Peyer's patch (tissue), 4 donors: ENCODE measurements around the gene NOL8. TPM values are rescaled to one million over a fixed set of nuclear protein-coding genes. Genes with fewer than 3 reads are reported as not detected.

ENCODE experiments used
- DNase-seq, 3 donors: peaks; one replicate each; pipeline ENCODE4 v3.0.0-alpha.2; 2017 to 2019
- H3K27ac ChIP-seq, 4 donors: fragments of 200-600 bp; sonication (generic); one replicate each; pipeline ENCODE4 v1.5.1; 2016 to 2019
- H3K27me3 ChIP-seq, 2 donors: fragments of 200-600 bp; sonication (generic); one replicate each; pipeline ENCODE4 v1.5.1; 2019
- H3K36me3 ChIP-seq, 3 donors: fragments of 200-600 bp; sonication (generic); one replicate each; pipeline ENCODE4 v1.5.1; 2016 to 2019
- H3K4me1 ChIP-seq, 4 donors: fragments of 200-600 bp; sonication (generic); one replicate each; pipeline ENCODE4 v1.5.1; 2016 to 2019
- H3K4me3 ChIP-seq, 4 donors: fragments of 200-600 bp; sonication (generic); 1 replicate in 3 of 4; 2 replicates in 1 of 4; pipeline ENCODE4 v1.5.1; 2016 to 2019; ENCODE audit warnings: mild to moderate bottlenecking in 1 of 4
- H3K9me3 ChIP-seq, 4 donors: fragments of 200-600 bp; sonication (generic); one replicate each; pipeline ENCODE4 v1.5.1; 2016 to 2019; ENCODE audit warnings: mild to moderate bottlenecking in 1 of 4
- CTCF ChIP-seq, 6 experiments: fragments of 450-650 bp in 4 of 6; fragments of 200-600 bp in 2 of 6; sonication (generic) in 1 of 6; IDR thresholded peaks; one replicate each; pipeline ENCODE4 v1.5.1; 2017 to 2019; ENCODE audit warnings: antibody characterized with exemption in 6 of 6, mild to moderate bottlenecking in 3 of 6, moderate library complexity in 1 of 6
- POLR2A ChIP-seq, 2 donors: fragments of 450-650 bp; IDR thresholded peaks; one replicate each; pipeline ENCODE4 v1.5.1; 2017; ENCODE audit warnings: antibody characterized with exemption in 2 of 2, mild to moderate bottlenecking in 2 of 2, moderate library complexity in 2 of 2
- total RNA-seq, 4 donors: library from RNA; depleted of rRNA; stranded (reverse); fragments of >200 nt; gene quantifications; one replicate each; pipeline ENCODE4 v1.1.0, GENCODE V29; 2016

The NOL8 gene
- total RNA-seq, 4 donors from 2014 or later, result 25.8 to 94.1 (median 31.3) TPM

- H3K4me1 ChIP-seq, result no peaks in the 10 kb centered on the region
- DNase-seq, result no peak
- no peak overlapping the region for H3K4me3 ChIP-seq
- H3K27ac ChIP-seq, result no peak overlapping the region
- TF ChIP-seq POLR2A (IDR thresholded peaks at IDR 0.05) (no peak), CTCF (IDR thresholded peaks at IDR 0.05) (no peak)
- H3K36me3 ChIP-seq, result no peaks in the 10 kb centered on the region
- no peaks in the 10 kb centered on the region for H3K9me3 ChIP-seq
- H3K27me3 ChIP-seq, result no peaks in the 10 kb centered on the region
These were observed 8.1 kb upstream of the NOL8 start for GRCh38 chr9:92333282-92333634.

GRCh38 chr9:92332577-92333281 is 7.6 kb upstream of the NOL8 start:
- H3K4me3 ChIP-seq, result no peak overlapping the region
- H3K9me3 ChIP-seq, result no peaks in the 10 kb centered on the region
- H3K27me3 ChIP-seq, result no peaks in the 10 kb centered on the region

GRCh38 chr9:92328225-92328624 is 3.1 kb upstream of the NOL8 start:
- no peaks in the 10 kb centered on the region for H3K27me3 ChIP-seq
- H3K36me3 ChIP-seq, result no peaks in the 10 kb centered on the region
- no peak for TF ChIP-seq POLR2A (IDR thresholded peaks at IDR 0.05)
- peak in 2 of 6 experiments; percentile 17 to 21 for TF ChIP-seq CTCF (IDR thresholded peaks at IDR 0.05)
- no peak for DNase-seq
- H3K4me3 ChIP-seq, result no peak overlapping the region
- no peaks in the 10 kb centered on the region for H3K9me3 ChIP-seq
- peaks cover 0 to 20% (median 12%) of the 10 kb centered on the region in 4 donors for H3K4me1 ChIP-seq
- no peak overlapping the region for H3K27ac ChIP-seq

More at GRCh38 chr9:92332577-92333281, 7.6 kb upstream of the NOL8 start:
- Histone ChIP-seq H3K36me3 (no peaks in the 10 kb centered on the region), H3K27ac (no peak overlapping the region), H3K4me1 (no peaks in the 10 kb centered on the region)
- TF ChIP-seq POLR2A (IDR thresholded peaks at IDR 0.05) (no peak), CTCF (IDR thresholded peaks at IDR 0.05) (no peak)
- DNase-seq, result no peak

GRCh38 chr9:92327283-92327850 is 2.2 kb upstream of the NOL8 start:
- H3K4me1 ChIP-seq, result peaks cover 0 to 20% (median 12%) of the 10 kb centered on the region in 4 donors
- no peak for DNase-seq
- no peak overlapping the region for H3K4me3 ChIP-seq
- TF ChIP-seq CTCF (IDR thresholded peaks at IDR 0.05), result no peak
- TF ChIP-seq POLR2A (IDR thresholded peaks at IDR 0.05), result no peak
- no peaks in the 10 kb centered on the region for H3K9me3 ChIP-seq
- H3K36me3 ChIP-seq, result peaks cover 0 to 8% (median 0%) of the 10 kb centered on the region in 3 donors
- H3K27ac ChIP-seq, result no peak overlapping the region
- no peaks in the 10 kb centered on the region for H3K27me3 ChIP-seq

GRCh38 chr9:92325991-92326500 is 896 bp upstream of the NOL8 start:
- peak overlapping the region; percentile 68 to 84 (median 81) for H3K4me3 ChIP-seq
- peaks cover 0 to 21% (median 0%) of the 10 kb centered on the region in 3 donors for H3K36me3 ChIP-seq
- no peaks in the 10 kb centered on the region for H3K27me3 ChIP-seq
- no peak for DNase-seq
- TF ChIP-seq POLR2A (IDR thresholded peaks at IDR 0.05) (no peak), CTCF (IDR thresholded peaks at IDR 0.05) (no peak)
- peak overlapping the region; percentile 89 to 96 (median 93) for H3K27ac ChIP-seq
- H3K4me1 ChIP-seq, result peaks cover 0 to 20% (median 12%) of the 10 kb centered on the region in 4 donors
- H3K9me3 ChIP-seq, result no peaks in the 10 kb centered on the region
